IPS-11a (cell line): ENCODE data around the gene C1RL.

ENCODE experiments used
- H3K4me3 ChIP-seq: one replicate; pipeline ENCODE4 v1.5.1; 2013; ENCODE audit warnings: low read depth, low read length, control low read depth

C1RL gene

GRCh38 chr12:7093486-7093885, 15.5 kb downstream of the C1RL start:
- no peak overlapping the region for H3K4me3 ChIP-seq

GRCh38 chr12:7092986-7093460, 16.0 kb downstream of the C1RL start:
- no peak overlapping the region for H3K4me3 ChIP-seq

GRCh38 chr12:7092229-7092985, 16.6 kb downstream of the C1RL start, which contains the start of gene C1R:
C1R (minus strand) TSS chr12:7092445; CDS start chr12:7092388, 57 bp downstream.
- H3K4me3 ChIP-seq = no peak within 1 kb of the TSS

GRCh38 chr12:7091660-7092228, 17.3 kb downstream of the C1RL start:
- no peak overlapping the region for H3K4me3 ChIP-seq

GRCh38 chr12:7091171-7091570, 17.8 kb downstream of the C1RL start:
- no peak overlapping the region for H3K4me3 ChIP-seq

GRCh38 chr12:7090222-7090998, 18.6 kb downstream of the C1RL start:
- no peak overlapping the region for H3K4me3 ChIP-seq

GRCh38 chr12:7089196-7089871, 19.7 kb downstream of the C1RL start:
- H3K4me3 ChIP-seq = no peak overlapping the region

GRCh38 chr12:7083125-7083524, 25.9 kb downstream of the C1RL start:
- no peak overlapping the region for H3K4me3 ChIP-seq

- no peak overlapping the region for H3K4me3 ChIP-seq
Measured at GRCh38 chr12:7081037-7081436, 28.0 kb downstream of the C1RL start.

GRCh38 chr12:7079826-7080125, 29.2 kb downstream of the C1RL start:
- H3K4me3 ChIP-seq = no peak overlapping the region

GRCh38 chr12:7078163-7078562, 30.9 kb downstream of the C1RL start:
- no peak overlapping the region for H3K4me3 ChIP-seq

- H3K4me3 ChIP-seq = no peak overlapping the region
Measured at GRCh38 chr12:7076493-7076892, 32.5 kb downstream of the C1RL start.

GRCh38 chr12:7075939-7076338, 33.1 kb downstream of the C1RL start:
- H3K4me3 ChIP-seq = no peak overlapping the region

- H3K4me3 ChIP-seq = no peak overlapping the region
Measured at GRCh38 chr12:7075518-7075917, 33.5 kb downstream of the C1RL start.

- H3K4me3 ChIP-seq = no peak overlapping the region
Measured at GRCh38 chr12:7073946-7074345, 35.1 kb downstream of the C1RL start.

GRCh38 chr12:7072554-7072953, 36.5 kb downstream of the C1RL start:
- no peak overlapping the region for H3K4me3 ChIP-seq

GRCh38 chr12:7072035-7072434, 37.0 kb downstream of the C1RL start:
- H3K4me3 ChIP-seq = no peak overlapping the region

- H3K4me3 ChIP-seq = no peak overlapping the region
Measured at GRCh38 chr12:7069386-7069785, 39.6 kb downstream of the C1RL start.

- H3K4me3 ChIP-seq = no peak overlapping the region
Measured at GRCh38 chr12:7068994-7069346, 40.0 kb downstream of the C1RL start.

GRCh38 chr12:7068240-7068993, 40.6 kb downstream of the C1RL start:
- H3K4me3 ChIP-seq = no peak overlapping the region

GRCh38 chr12:7067096-7067495, 41.9 kb downstream of the C1RL start:
- H3K4me3 ChIP-seq = no peak overlapping the region
